Hepatocyte (in vitro differentiated cells): Measurements from ENCODE around the gene KRT6A. TPM values are rescaled to one million over a fixed set of nuclear protein-coding genes. Genes with fewer than 3 reads are reported as not detected.

ENCODE experiments used
- DNase-seq: peaks from one replicate; pipeline ENCODE4 v3.0.0-alpha.2; 2016; ENCODE audit warnings: low spot score
- H2AFZ ChIP-seq: fragments of 200-600 bp; sonication (generic); 2 replicates; pipeline ENCODE4 v1.6.0; 2016; ENCODE audit warnings: antibody characterized with exemption, mild to moderate bottlenecking
- H3K27ac ChIP-seq: fragments of 200-600 bp; sonication (generic); 2 replicates; pipeline ENCODE4 v1.5.1; 2016; ENCODE audit warnings: mild to moderate bottlenecking
- H3K27me3 ChIP-seq: fragments of 200-600 bp; sonication (generic); 2 replicates; pipeline ENCODE4 v1.6.1; 2016
- H3K36me3 ChIP-seq: fragments of 200-600 bp; sonication (generic); replicated peaks from 2 replicates; pipeline ENCODE4 v1.5.1; 2016; ENCODE audit warnings: low read depth; ENCODE audit not compliant: insufficient read depth
- H3K4me1 ChIP-seq: fragments of 200-600 bp; sonication (generic); 2 replicates; pipeline ENCODE4 v1.5.1; 2016; ENCODE audit warnings: mild to moderate bottlenecking, moderate library complexity; ENCODE audit not compliant: insufficient read depth
- H3K4me2 ChIP-seq: fragments of 200-600 bp; sonication (generic); 2 replicates; pipeline ENCODE4 v1.6.0; 2016
- H3K4me3 ChIP-seq: fragments of 200-600 bp; sonication (generic); 2 replicates; pipeline ENCODE4 v1.5.1; 2016; ENCODE audit warnings: mild to moderate bottlenecking
- H3K79me2 ChIP-seq: fragments of 200-600 bp; sonication (generic); 2 replicates; pipeline ENCODE4 v1.6.0; 2017; ENCODE audit warnings: mild to moderate bottlenecking
- H3K9me2 ChIP-seq: fragments of 200-600 bp; sonication (generic); replicated peaks from 2 replicates; pipeline ENCODE4 v1.6.0; 2017; ENCODE audit warnings: mild to moderate bottlenecking; ENCODE audit not compliant: insufficient read depth
- H3K9me3 ChIP-seq: fragments of 200-600 bp; sonication (generic); 2 replicates; pipeline ENCODE4 v1.5.1; 2016; ENCODE audit warnings: low read depth, mild to moderate bottlenecking
- H4K20me1 ChIP-seq: fragments of 200-600 bp; sonication (generic); 2 replicates; pipeline ENCODE4 v1.6.0; 2016; ENCODE audit warnings: mild to moderate bottlenecking; ENCODE audit not compliant: insufficient read depth, poor library complexity, severe bottlenecking
- EZH2 ChIP-seq: fragments of 200-600 bp; sonication (generic); IDR thresholded peaks from 2 replicates; pipeline ENCODE4 v1.6.1; 2016; ENCODE audit warnings: antibody characterized with exemption, mild to moderate bottlenecking, borderline replicate concordance
- EZH2phosphoT487 ChIP-seq: fragments of 200-600 bp; sonication (generic); IDR thresholded peaks from one replicate; pipeline ENCODE4 v1.6.1; 2018; ENCODE audit warnings: antibody characterized with exemption, mild to moderate bottlenecking, low read depth, moderate library complexity; ENCODE audit not compliant: unreplicated experiment, severe bottlenecking
- WGBS: methylation state at CpG from one replicate; pipeline ENCODE4 v1.1.6; 2016; ENCODE audit warnings: low lambda C conversion rate; ENCODE audit errors: missing lambda C conversion rate; 5-methylcytosine and 5-hydroxymethylcytosine counted together
- polyA plus RNA-seq: library from polyadenylated mRNA; unstranded; fragments of >200 nt; fragmentation: Nextera tagmentation; extraction: Ambion mirVana; gene quantifications from 2 replicates; pipeline ENCODE4 v1.2.1, GENCODE V29; 2016
- total RNA-seq: library from RNA; depleted of rRNA; stranded (reverse); fragments of >200 nt; gene quantifications from 2 replicates; pipeline ENCODE4 v1.2.3, GENCODE V29; 2014
- TF ChIP-seq, protein P1 (sequence below): fragments of 200-600 bp; sonication (generic); IDR thresholded peaks from 2 replicates; pipeline ENCODE4 v1.5.1; 2016; ENCODE audit warnings: antibody characterized with exemption, mild to moderate bottlenecking; ENCODE audit not compliant: poor library complexity

KRT6A gene
- total and polyA plus RNA-seq, 2 experiments from 2014 or later, result 0.54 to 6.8 TPM

DNA sequence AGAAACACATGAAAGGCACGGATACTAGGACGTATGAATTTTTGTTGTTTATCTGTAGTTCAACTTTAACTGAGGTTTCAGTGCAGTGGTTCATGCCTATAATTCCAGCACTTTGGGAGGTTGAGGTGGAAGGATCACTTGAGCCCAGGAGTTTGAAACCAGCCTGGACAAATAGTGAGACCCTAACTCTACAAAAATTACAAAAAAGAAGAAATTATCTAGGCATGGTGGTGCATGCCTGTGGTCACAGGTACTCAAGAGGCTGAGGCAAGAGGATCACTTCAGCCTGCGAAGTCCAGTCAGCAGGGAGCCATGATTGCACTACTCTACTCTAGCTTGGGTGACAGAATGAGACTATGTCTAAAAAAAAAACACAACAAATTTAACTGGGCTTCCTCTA lies 49.1 kb downstream of the KRT6A start:
- TF ChIP-seq, protein P1, sequence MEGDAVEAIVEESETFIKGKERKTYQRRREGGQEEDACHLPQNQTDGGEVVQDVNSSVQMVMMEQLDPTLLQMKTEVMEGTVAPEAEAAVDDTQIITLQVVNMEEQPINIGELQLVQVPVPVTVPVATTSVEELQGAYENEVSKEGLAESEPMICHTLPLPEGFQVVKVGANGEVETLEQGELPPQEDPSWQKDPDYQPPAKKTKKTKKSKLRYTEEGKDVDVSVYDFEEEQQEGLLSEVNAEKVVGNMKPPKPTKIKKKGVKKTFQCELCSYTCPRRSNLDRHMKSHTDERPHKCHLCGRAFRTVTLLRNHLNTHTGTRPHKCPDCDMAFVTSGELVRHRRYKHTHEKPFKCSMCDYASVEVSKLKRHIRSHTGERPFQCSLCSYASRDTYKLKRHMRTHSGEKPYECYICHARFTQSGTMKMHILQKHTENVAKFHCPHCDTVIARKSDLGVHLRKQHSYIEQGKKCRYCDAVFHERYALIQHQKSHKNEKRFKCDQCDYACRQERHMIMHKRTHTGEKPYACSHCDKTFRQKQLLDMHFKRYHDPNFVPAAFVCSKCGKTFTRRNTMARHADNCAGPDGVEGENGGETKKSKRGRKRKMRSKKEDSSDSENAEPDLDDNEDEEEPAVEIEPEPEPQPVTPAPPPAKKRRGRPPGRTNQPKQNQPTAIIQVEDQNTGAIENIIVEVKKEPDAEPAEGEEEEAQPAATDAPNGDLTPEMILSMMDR, result no peak
- no peak for DNase-seq
- H3K9me3 ChIP-seq, result no peaks in the 10 kb centered on the region
- no peak overlapping the region for H3K4me2 ChIP-seq
- H3K4me1 ChIP-seq, result peaks cover 19% of the 10 kb centered on the region
- H3K27me3 ChIP-seq, result no peaks in the 10 kb centered on the region
- no peak overlapping the region for H3K4me3 ChIP-seq
- H2AFZ ChIP-seq, result no peak overlapping the region
- WGBS, result 92% methylated on average over 3 of the region's 3 CpGs
- no peaks in the 10 kb centered on the region for H4K20me1 ChIP-seq
- no peaks in the 10 kb centered on the region for H3K9me2 ChIP-seq
- no peaks in the 10 kb centered on the region for H3K36me3 ChIP-seq
- no peaks in the 10 kb centered on the region for H3K79me2 ChIP-seq
- no peak overlapping the region for H3K27ac ChIP-seq

DNA sequence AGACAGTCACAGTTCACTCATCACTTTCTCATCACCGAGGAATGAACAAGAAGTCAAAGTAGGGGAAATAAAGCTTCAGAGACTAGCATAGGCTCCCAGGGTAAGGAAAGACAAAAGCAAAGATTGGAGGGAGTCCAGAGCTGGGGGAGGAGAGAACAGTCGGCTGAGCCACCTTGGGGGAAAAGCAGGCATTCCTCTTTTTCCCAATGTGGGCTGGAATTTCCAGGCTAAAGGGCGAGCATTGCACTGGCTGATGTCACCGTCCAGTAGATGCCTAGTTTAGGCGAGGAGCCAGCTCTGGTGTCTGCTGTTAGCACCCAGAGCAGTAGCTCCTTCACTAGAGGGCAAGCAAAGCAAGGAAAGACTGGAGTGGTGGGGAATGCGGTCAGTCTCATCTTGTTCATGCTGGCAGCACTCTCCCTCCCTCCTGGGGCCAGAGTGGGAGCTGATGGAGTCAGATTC lies 50.4 kb downstream of the KRT6A start:
- H3K9me2 ChIP-seq, result no peaks in the 10 kb centered on the region
- no peaks in the 10 kb centered on the region for H3K9me3 ChIP-seq
- H2AFZ ChIP-seq, result no peak overlapping the region
- peak; percentile 73 for DNase-seq
- peaks cover 19% of the 10 kb centered on the region for H3K4me1 ChIP-seq
- TF ChIP-seq, protein P1, result peak; percentile 26
- TF ChIP-seq EZH2phosphoT487 (no peak), EZH2 (no peak)
- H4K20me1 ChIP-seq, result no peaks in the 10 kb centered on the region
- WGBS, result 30% methylated on average over 6 of the region's 6 CpGs
- H3K36me3 ChIP-seq, result no peaks in the 10 kb centered on the region
- H3K27me3 ChIP-seq, result no peaks in the 10 kb centered on the region
- H3K4me3 ChIP-seq, result no peak overlapping the region
- peak overlapping the region; percentile 76 for H3K27ac ChIP-seq
- H3K79me2 ChIP-seq, result no peaks in the 10 kb centered on the region
- H3K4me2 ChIP-seq, result no peak overlapping the region

- H3K4me2 ChIP-seq, result peak overlapping the region; percentile 36
- no peaks in the 10 kb centered on the region for H3K36me3 ChIP-seq
These were observed 51.6 kb downstream of the KRT6A start for GRCh38 chr12:52441320-52441911.

More at GRCh38 chr12:52441320-52441911, 51.6 kb downstream of the KRT6A start:
- Histone ChIP-seq H3K9me3 (no peaks in the 10 kb centered on the region), H3K27me3 (no peaks in the 10 kb centered on the region), H4K20me1 (no peaks in the 10 kb centered on the region), H2AFZ (no peak overlapping the region), H3K4me1 (peaks cover 24% of the 10 kb centered on the region), H3K79me2 (no peaks in the 10 kb centered on the region), H3K9me2 (no peaks in the 10 kb centered on the region), H3K27ac (peak overlapping the region; percentile 76), H3K4me3 (no peak overlapping the region)
- TF ChIP-seq, protein P1, result no peak
- no peak for TF ChIP-seq EZH2
- no peak for TF ChIP-seq EZH2phosphoT487
- peak; percentile 71 for DNase-seq
- 34% methylated on average over 9 of the region's 9 CpGs for WGBS
